H1 (cell line): Measurements from ENCODE around the gene GATA5. TPM values are rescaled to one million over a fixed set of nuclear protein-coding genes. Genes with fewer than 3 reads are reported as not detected.

Experiments used
- CTCF ChIA-PET: fragments of 300-600 bp; sonication (Branson Sonifier 250); formaldehyde crosslinking; loops from one replicate; lab custom pipeline; 2021; ENCODE audit not compliant: partially characterized antibody; lab: Charles Lee
- POLR2A ChIA-PET: fragments of 300-600 bp; sonication (Branson Sonifier 250); formaldehyde crosslinking; loops from one replicate; lab custom pipeline; 2021; ENCODE audit warnings: inconsistent platforms; ENCODE audit not compliant: partially characterized antibody; lab: Charles Lee
- DNase-seq, 2 experiments: peaks; one replicate each; pipeline versions ENCODE4 v3.0.0 to v3.0.0-alpha.2; 2010 to 2022; ENCODE audit warnings: low spot score in 2 of 2, low read depth in 1 of 2, mixed read lengths in 1 of 2
- FAIRE-seq: peaks from 2 replicates; lab custom pipeline; 2011; peaks lifted over from hg19 to GRCh38; lab: Jason Lieb, UNC
- H2AFZ ChIP-seq: 2 replicates; pipeline ENCODE4 v1.8.1; 2012; ENCODE audit warnings: low read length, inconsistent platforms
- H2AK5ac ChIP-seq: 2 replicates; pipeline ENCODE4 v1.6.1; 2013; ENCODE audit warnings: low read depth, low read length
- H2BK120ac ChIP-seq: replicated peaks from 2 replicates; pipeline ENCODE3; 2013; ENCODE audit warnings: low read depth, low read length, inconsistent platforms
- H2BK12ac ChIP-seq: 2 replicates; pipeline ENCODE4 v1.6.1; 2013; ENCODE audit warnings: low read depth, low read length
- H2BK15ac ChIP-seq: 2 replicates; pipeline ENCODE4 v1.6.1; 2013; ENCODE audit warnings: low read length
- H2BK20ac ChIP-seq: 2 replicates; pipeline ENCODE4 v1.6.1; 2013; ENCODE audit warnings: low read length
- H2BK5ac ChIP-seq: 2 replicates; pipeline ENCODE4 v1.6.1; 2013; ENCODE audit warnings: low read depth, low read length
- H3K14ac ChIP-seq: 2 replicates; pipeline ENCODE4 v1.6.1; 2013; ENCODE audit warnings: inconsistent platforms; ENCODE audit not compliant: insufficient read length
- H3K18ac ChIP-seq: 2 replicates; pipeline ENCODE4 v1.6.1; 2013; ENCODE audit warnings: low read length; ENCODE audit errors: extremely low read depth
- H3K23ac ChIP-seq: 2 replicates; pipeline ENCODE4 v1.6.1; 2013; ENCODE audit warnings: inconsistent platforms; ENCODE audit not compliant: insufficient read length
- H3K23me2 ChIP-seq: 2 replicates; pipeline ENCODE4 v1.6.1; 2013; ENCODE audit warnings: low read depth, low read length
- H3K27ac ChIP-seq: 2 replicates; pipeline ENCODE4 v1.6.1; 2011; ENCODE audit warnings: low read depth, low read length, inconsistent platforms
- H3K27me3 ChIP-seq, 4 experiments: replicated peaks in 1 of 4; 1 replicate in 1 of 4; 2 replicates in 3 of 4; pipeline versions ENCODE4 v1.6.1 to v1.8.1; 2011 to 2013; ENCODE audit warnings: low read length in 3 of 4, mild to moderate bottlenecking in 3 of 4, inconsistent platforms in 2 of 4, mixed read lengths in 2 of 4, moderate library complexity in 1 of 4; ENCODE audit not compliant: control insufficient read depth in 3 of 4, insufficient read depth in 3 of 4; ENCODE audit errors: extremely low read depth in 1 of 4
- H3K36me3 ChIP-seq, 4 experiments: 2 replicates each; pipeline versions ENCODE4 v1.6.1 to v1.8.1; 2011 to 2013; ENCODE audit warnings: mild to moderate bottlenecking in 4 of 4, low read length in 3 of 4, moderate library complexity in 2 of 4, control low read depth in 1 of 4, inconsistent platforms in 1 of 4; ENCODE audit not compliant: insufficient read depth in 4 of 4, control insufficient read depth in 2 of 4
- H3K4ac ChIP-seq: replicated peaks from 2 replicates; pipeline ENCODE3; 2013; ENCODE audit warnings: low read length, low read depth, mixed read lengths, inconsistent platforms; ENCODE audit not compliant: insufficient read length
- H3K4me1 ChIP-seq, 4 experiments: replicated peaks in 1 of 4; 1 replicate in 1 of 4; 2 replicates in 3 of 4; pipeline versions ENCODE4 v1.6.1 to v1.8.1; 2011 to 2013; ENCODE audit warnings: low read length in 3 of 4, inconsistent platforms in 2 of 4, mixed read lengths in 1 of 4; ENCODE audit not compliant: insufficient read depth in 4 of 4, control insufficient read depth in 3 of 4
- H3K4me2 ChIP-seq, 2 experiments: 2 replicates each; pipeline versions ENCODE4 v1.6.1 to v1.8.1; 2011 to 2013; ENCODE audit warnings: low read depth in 2 of 2, low read length in 2 of 2, control low read depth in 1 of 2, inconsistent platforms in 1 of 2, mild to moderate bottlenecking in 1 of 2; ENCODE audit not compliant: insufficient read depth in 1 of 2
- H3K4me3 ChIP-seq, 4 experiments: fragments of 200-600, 300-600 bp in 1 of 4; sonication (generic), shearing (Covaris generic), sonication (Bioruptor Twin) in 1 of 4; 2 replicates each; pipeline versions ENCODE4 v1.5.1 to v1.8.1; 2011 to 2016; ENCODE audit warnings: low read length in 4 of 4, low read depth in 3 of 4, control low read depth in 2 of 4, inconsistent platforms in 2 of 4, mild to moderate bottlenecking in 2 of 4, mixed read lengths in 1 of 4, moderate library complexity in 1 of 4; ENCODE audit not compliant: insufficient read depth in 2 of 4; ENCODE audit errors: extremely low read depth in 1 of 4
- H3K56ac ChIP-seq: replicated peaks from 2 replicates; pipeline ENCODE3; 2013; ENCODE audit warnings: low read depth, mild to moderate bottlenecking, mixed read lengths, low read length, inconsistent platforms; ENCODE audit not compliant: insufficient read length
- H3K79me1 ChIP-seq: 2 replicates; pipeline ENCODE4 v1.6.1; 2013; ENCODE audit warnings: low read depth, low read length, control low read depth
- H3K79me2 ChIP-seq, 2 experiments: 2 replicates each; pipeline versions ENCODE4 v1.6.1 to v1.8.1; 2012 to 2013; ENCODE audit warnings: low read length in 2 of 2, mild to moderate bottlenecking in 2 of 2, inconsistent platforms in 1 of 2; ENCODE audit not compliant: insufficient read depth in 2 of 2, control insufficient read depth in 1 of 2
- H3K9ac ChIP-seq, 4 experiments: replicated peaks in 1 of 4; 1 replicate in 1 of 4; 2 replicates in 3 of 4; pipeline versions ENCODE4 v1.6.1 to v1.8.1; 2011 to 2013; ENCODE audit warnings: low read depth in 3 of 4, low read length in 3 of 4, control low read depth in 2 of 4, mild to moderate bottlenecking in 2 of 4, moderate library complexity in 2 of 4, inconsistent platforms in 1 of 4; ENCODE audit errors: extremely low read depth in 1 of 4
- H3K9me3 ChIP-seq, 2 experiments: 2 replicates each; pipeline versions ENCODE4 v1.6.1 to v1.8.1; 2012 to 2013; ENCODE audit warnings: mild to moderate bottlenecking in 2 of 2, moderate library complexity in 2 of 2, control low read depth in 1 of 2, inconsistent platforms in 1 of 2, low read depth in 1 of 2, low read length in 1 of 2, mixed read lengths in 1 of 2; ENCODE audit not compliant: insufficient read depth in 2 of 2
- H4K20me1 ChIP-seq, 2 experiments: replicated peaks in 1 of 2; 2 replicates each; pipeline versions ENCODE3 to v1.8.1; 2011 to 2013; ENCODE audit warnings: inconsistent platforms in 2 of 2, low read length in 2 of 2, mild to moderate bottlenecking in 1 of 2; ENCODE audit not compliant: insufficient read depth in 2 of 2, control insufficient read depth in 1 of 2
- H4K5ac ChIP-seq: 2 replicates; pipeline ENCODE4 v1.6.1; 2013; ENCODE audit warnings: low read length, low read depth, mixed read lengths, inconsistent platforms; ENCODE audit not compliant: insufficient read length
- H4K8ac ChIP-seq: 2 replicates; pipeline ENCODE4 v1.8.0; 2013; ENCODE audit warnings: mild to moderate bottlenecking, moderate library complexity, low read length, inconsistent platforms; ENCODE audit not compliant: insufficient read depth; ENCODE audit errors: extremely low read depth
- H4K91ac ChIP-seq: replicated peaks from 2 replicates; pipeline ENCODE3; 2013; ENCODE audit warnings: low read length, mixed read lengths, inconsistent platforms; ENCODE audit not compliant: insufficient read length
- WGBS, 2 experiments: shearing (Covaris generic) in 1 of 2; methylation state at CpG; one replicate each; pipeline versions ENCODE4 v1.1.6 to v1.1.7; 2013 to 2015; ENCODE audit warnings: low lambda C conversion rate in 2 of 2, mixed read lengths in 2 of 2, inconsistent platforms in 1 of 2, low coverage in 1 of 2, missing lambda C conversion rate in 1 of 2; ENCODE audit not compliant: insufficient replicate concordance in 2 of 2, insufficient coverage in 1 of 2, insufficient read length in 1 of 2; ENCODE audit errors: extremely low coverage in 1 of 2, missing lambda C conversion rate in 1 of 2; 5-methylcytosine and 5-hydroxymethylcytosine counted together
- polyA plus RNA-seq, 7 experiments: library from polyadenylated mRNA; depleted of rRNA in 3 of 7; stranded (reverse) in 5 of 7; unstranded in 2 of 7; fragments of >200 nt in 5 of 7; fragments of 200-250 nt in 2 of 7; gene quantifications; 1 replicate in 5 of 7; 2 replicates in 1 of 7; 4 replicates in 1 of 7; pipeline versions ENCODE4 v1.2.1 to v1.2.3, GENCODE V29; 2011 to 2013; ENCODE audit warnings: missing spikeins in 2 of 7, mixed read lengths in 2 of 7
- total RNA-seq: library from RNA; stranded (reverse); fragmentation: NEBNext Ultra II Directional; extraction: Animal tissue kit (Norgen Biotek cat#: 25700); gene quantifications from 2 replicates; pipeline ENCODE4 v1.2.1, GENCODE V29; 2021

The GATA5 gene
- total and polyA plus RNA-seq, 2 of the 8 experiments (the other 6 are each of a cell fraction or from before 2014, with no cell fraction given) = 0.08 to 0.11 TPM

GRCh38 chr20:62508641-62509051, 32.9 kb upstream of the GATA5 start:
- Histone ChIP-seq H4K91ac (peak overlapping the region; percentile 3), H2BK20ac (no peak overlapping the region), H3K4ac (no peak overlapping the region), H3K9me3 (no peaks in the 10 kb centered on the region), H2BK120ac (no peak overlapping the region), H4K5ac (no peak overlapping the region), H2BK15ac (no peak overlapping the region), H3K56ac (no peak overlapping the region), H3K4me3 (no peak overlapping the region), H2AFZ (no peak overlapping the region), H3K9ac (no peak overlapping the region), H4K20me1 (peaks cover 0 to 3% of the 10 kb centered on the region in 2 experiments), H3K27ac (no peak overlapping the region), H3K23me2 (peaks cover 6% of the 10 kb centered on the region; the same call in 1 of the 2 replicates), H4K8ac (no peak overlapping the region), H3K23ac (no peak overlapping the region), H2AK5ac (no peak overlapping the region), H3K27me3 (no peaks in the 10 kb centered on the region), H2BK5ac (no peak overlapping the region), H2BK12ac (no peak overlapping the region), H3K18ac (no peak overlapping the region), H3K36me3 (no peaks in the 10 kb centered on the region), H3K4me2 (no peak overlapping the region), H3K79me2 (no peaks in the 10 kb centered on the region), H3K79me1 (no peaks in the 10 kb centered on the region), H3K4me1 (no peaks in the 10 kb centered on the region; a peak in 1 of 7 replicates), H3K14ac (no peak overlapping the region)
- 92% methylated on average over 6 of the region's 6 CpGs; no CpG with 5 or more reads in 1 of the 2 experiments for WGBS, 2 experiments
- ChIA-PET POLR2A (interaction anchor here (1.3 kb wide), 1 partner anchor 15 kb away, joined by 5 read pairs; no protein-coding TSS in a partner anchor), CTCF (interaction anchor here (0.8 to 2.2 kb wide), 10 partner anchors 9 to 295 kb away, joined by 3 to 9 read pairs (median 4); partner anchors contain the start of gene GATA5)
- FAIRE-seq (no peak), DNase-seq (no peak)
